RWPE2 (cell line): ENCODE results near the gene ZNF683.
A peak's percentile ranks its signal among the peaks of the same experiment; 100 is the strongest.

ENCODE experiments used
- ATAC-seq: fragments of 200-7000 bp; cut with Tn5 transposase; 3 replicates; pipeline ENCODE4 v1.9.1; 2021; ENCODE audit warnings: low read depth
- DNase-seq: peaks from one replicate; pipeline ENCODE4 v3.0.0-alpha.2; 2020; ENCODE audit warnings: low spot score
- H3K27ac ChIP-seq: fragments of 450-650 bp; 2 replicates; pipeline ENCODE4 v1.5.1; 2017; ENCODE audit warnings: mild to moderate bottlenecking; ENCODE audit not compliant: poor library complexity, severe bottlenecking
- H3K27me3 ChIP-seq: fragments of 250-450 bp; sonication (Bioruptor Pico); 2 replicates; pipeline ENCODE4 v1.5.1; 2021; ENCODE audit warnings: mild to moderate bottlenecking, moderate library complexity; ENCODE audit not compliant: insufficient read depth, poor library complexity, severe bottlenecking
- H3K36me3 ChIP-seq: fragments of 250-450 bp; sonication (Bioruptor Pico); 2 replicates; pipeline ENCODE4 v1.5.1; 2020; ENCODE audit warnings: low read depth, mild to moderate bottlenecking, moderate library complexity
- H3K4me1 ChIP-seq: fragments of 250-450 bp; sonication (Bioruptor Pico); 2 replicates; pipeline ENCODE4 v1.5.1; 2021; ENCODE audit warnings: mild to moderate bottlenecking, moderate library complexity; ENCODE audit not compliant: insufficient read depth, poor library complexity, severe bottlenecking
- H3K4me3 ChIP-seq: fragments of 250-450 bp; sonication (Bioruptor Pico); 2 replicates; pipeline ENCODE4 v1.5.1; 2021; ENCODE audit warnings: mild to moderate bottlenecking, moderate library complexity; ENCODE audit not compliant: severe bottlenecking
- H3K9me3 ChIP-seq: fragments of 250-450 bp; sonication (Bioruptor Pico); 2 replicates; pipeline ENCODE4 v1.5.1; 2021; ENCODE audit warnings: mild to moderate bottlenecking, moderate library complexity; ENCODE audit not compliant: severe bottlenecking
- CTCF ChIP-seq: fragments of 450-650 bp; IDR thresholded peaks from one replicate; pipeline ENCODE4 v1.5.1; 2017; ENCODE audit warnings: mild to moderate bottlenecking, moderate library complexity; ENCODE audit not compliant: poor library complexity, severe bottlenecking

Gene ZNF683

GRCh38 chr1:26412180-26412840, 39.8 kb upstream of the ZNF683 start:
- Histone ChIP-seq H3K27ac (no peak overlapping the region), H3K27me3 (peaks cover 59% of the 10 kb centered on the region), H3K36me3 (no peaks in the 10 kb centered on the region), H3K4me3 (no peak overlapping the region), H3K9me3 (no peaks in the 10 kb centered on the region), H3K4me1 (no peaks in the 10 kb centered on the region)
- DNase-seq = no peak
- TF ChIP-seq CTCF = no peak
- ATAC-seq = no peak

GRCh38 chr1:26411624-26412074, 39.1 kb upstream of the ZNF683 start:
- TF ChIP-seq CTCF = no peak
- DNase-seq = no peak
- ATAC-seq = no peak
- H3K27ac ChIP-seq = no peak overlapping the region
- no peaks in the 10 kb centered on the region for H3K9me3 ChIP-seq
- H3K4me3 ChIP-seq = no peak overlapping the region
- no peaks in the 10 kb centered on the region for H3K4me1 ChIP-seq
- H3K36me3 ChIP-seq = no peaks in the 10 kb centered on the region
- H3K27me3 ChIP-seq = peaks cover 59% of the 10 kb centered on the region

GRCh38 chr1:26410706-26411623, 38.4 kb upstream of the ZNF683 start, which contains the start of gene LIN28A:
Gene LIN28A, plus strand, starts transcription at chr1:26410817. Its CDS starts 75 bp downstream, at chr1:26410892.
- DNase-seq (no peak), ATAC-seq (0 out of 3 replicates have a peak, but pooled peaks have one; percentile 22)
- no peak within 1 kb of the TSS for H3K4me3 ChIP-seq
- no peak within 1 kb of the TSS for H3K27ac ChIP-seq
- H3K4me1 ChIP-seq = peaks cover 5% of the 10 kb centered on the region
- H3K27me3 ChIP-seq = peaks cover 59% of the 10 kb centered on the region
- no peak for TF ChIP-seq CTCF
- no peaks in the 10 kb centered on the region for H3K36me3 ChIP-seq
- H3K9me3 ChIP-seq = no peaks in the 10 kb centered on the region

GRCh38 chr1:26409191-26409807, 36.7 kb upstream of the ZNF683 start:
- TF ChIP-seq CTCF = no peak
- Histone ChIP-seq H3K9me3 (no peaks in the 10 kb centered on the region), H3K4me3 (no peak overlapping the region), H3K27ac (no peak overlapping the region), H3K36me3 (no peaks in the 10 kb centered on the region), H3K4me1 (peaks cover 14% of the 10 kb centered on the region), H3K27me3 (peaks cover 51% of the 10 kb centered on the region)
- DNase-seq (no peak), ATAC-seq (no peak)
